Osteoblast (primary cell): ENCODE data around the gene RPS14. TPM values are rescaled to one million over a fixed set of nuclear protein-coding genes. Genes with fewer than 3 reads are reported as not detected.
A peak's percentile ranks its signal among the peaks of the same experiment; 100 is the strongest.

Source experiments
- DNase-seq: peaks from one replicate; pipeline ENCODE4 v3.0.0; 2011; ENCODE audit warnings: low spot score, mixed read lengths; ENCODE audit not compliant: insufficient read length; ENCODE audit errors: missing footprints
- H2AFZ ChIP-seq: 2 replicates; pipeline ENCODE4 v1.6.0; 2011; ENCODE audit warnings: mild to moderate bottlenecking, low read length
- H3K27ac ChIP-seq: 2 replicates; pipeline ENCODE4 v1.5.1; 2011; ENCODE audit warnings: mild to moderate bottlenecking, low read depth, low read length, moderate library complexity
- H3K27me3 ChIP-seq: 2 replicates; pipeline ENCODE4 v1.6.0; 2012; ENCODE audit warnings: mild to moderate bottlenecking, control low read depth, inconsistent platforms, low read length, moderate library complexity; ENCODE audit not compliant: insufficient read depth
- H3K36me3 ChIP-seq: 2 replicates; pipeline ENCODE4 v1.5.1; 2011; ENCODE audit warnings: mild to moderate bottlenecking, low read length, control low read depth, moderate library complexity; ENCODE audit not compliant: insufficient read depth
- H3K4me1 ChIP-seq: 2 replicates; pipeline ENCODE4 v1.5.1; 2011; ENCODE audit warnings: mild to moderate bottlenecking, low read length, control low read depth, moderate library complexity; ENCODE audit not compliant: insufficient read depth
- H3K4me2 ChIP-seq: 2 replicates; pipeline ENCODE4 v1.6.0; 2011; ENCODE audit warnings: mild to moderate bottlenecking, low read length; ENCODE audit not compliant: insufficient read depth
- H3K4me3 ChIP-seq: fragments of 200-600 bp; sonication (generic); 3 replicates; pipeline ENCODE4 v1.5.1; 2012; ENCODE audit warnings: mild to moderate bottlenecking, low read length, inconsistent platforms; ENCODE audit not compliant: insufficient read depth
- H3K79me2 ChIP-seq: 2 replicates; pipeline ENCODE4 v1.6.0; 2012; ENCODE audit warnings: mild to moderate bottlenecking, low read length, control low read depth, inconsistent platforms; ENCODE audit not compliant: insufficient read depth
- H3K9me3 ChIP-seq: 2 replicates; pipeline ENCODE4 v1.5.1; 2011; ENCODE audit warnings: low read depth, low read length, control low read depth
- H4K20me1 ChIP-seq: 2 replicates; pipeline ENCODE4 v1.6.0; 2012; ENCODE audit warnings: mild to moderate bottlenecking, low read length, control low read depth; ENCODE audit not compliant: insufficient read depth
- total RNA-seq: library from RNA; depleted of rRNA; stranded (reverse); fragments of >200 nt; gene quantifications from 2 replicates; pipeline ENCODE4 v1.2.3, GENCODE V29; 2012
- TF ChIP-seq, protein P1 (sequence below): IDR thresholded peaks from 2 replicates; pipeline ENCODE4 v1.5.1; 2011; ENCODE audit warnings: mild to moderate bottlenecking, low read depth, low read length, moderate library complexity; ENCODE audit errors: extremely low read depth

The RPS14 gene
- total RNA-seq, 1 donor, result 1,720 TPM

DNA sequence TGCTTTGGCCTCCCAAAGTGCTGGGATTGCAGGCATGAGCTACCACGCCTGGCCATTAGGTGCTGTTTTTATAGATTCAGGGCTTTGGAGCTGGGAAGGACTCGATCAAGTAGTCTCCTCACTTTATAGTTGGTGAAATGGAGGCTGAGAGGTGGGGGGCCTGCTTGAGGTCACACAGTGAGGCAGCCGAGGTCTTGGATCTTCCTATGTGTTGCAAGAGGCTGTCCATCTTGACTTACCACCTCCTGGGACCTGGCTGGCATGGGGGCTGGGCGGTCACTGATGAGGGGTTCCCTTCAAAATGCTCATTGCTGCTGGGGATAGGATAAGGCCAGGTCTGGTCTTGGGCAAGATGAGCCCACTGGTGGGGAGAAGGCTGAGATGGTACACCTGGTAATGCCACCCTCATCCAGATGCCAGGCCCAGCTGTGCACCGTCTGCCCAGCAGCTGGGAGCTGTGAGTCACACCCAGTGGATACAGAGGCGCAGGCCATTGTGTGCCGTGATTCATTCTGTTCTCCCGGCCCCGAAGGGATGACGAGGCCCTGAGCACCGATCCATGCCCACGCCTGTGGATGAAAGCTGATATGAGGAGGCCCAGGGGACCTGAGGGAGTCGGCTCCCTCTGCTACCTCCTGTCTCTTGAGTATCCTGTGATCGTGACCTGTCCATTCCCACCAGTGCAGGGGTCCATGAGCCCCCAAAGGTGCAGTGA, 47.9 kb upstream of the RPS14 start:
- Histone ChIP-seq H3K9me3 (no peaks in the 10 kb centered on the region), H3K4me1 (peaks cover 71% of the 10 kb centered on the region)

DNA sequence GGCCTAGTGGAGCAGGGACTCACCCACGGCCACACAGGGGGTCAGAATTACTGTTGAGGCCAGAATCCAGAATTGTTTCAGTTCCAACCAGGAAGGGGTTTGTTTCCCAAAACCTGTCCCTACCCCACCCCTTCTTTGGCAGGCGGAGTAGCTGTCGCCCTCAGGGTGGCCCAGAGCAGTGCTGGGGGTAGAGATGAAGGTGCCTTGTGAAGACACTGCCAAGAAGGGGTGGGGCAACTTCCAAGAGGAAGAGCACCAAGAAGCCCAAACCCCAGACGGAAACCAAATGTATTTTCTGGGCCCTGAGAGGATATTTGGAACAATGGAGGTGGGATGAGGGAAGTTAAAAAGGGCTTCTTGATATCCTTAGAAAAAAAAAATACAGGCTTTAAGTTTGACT, 47.0 kb upstream of the RPS14 start:
- Histone ChIP-seq H3K4me3 (no peak overlapping the region), H3K79me2 (peaks cover 91% of the 10 kb centered on the region), H3K27ac (peak overlapping the region; percentile 94), H3K9me3 (no peaks in the 10 kb centered on the region), H3K4me1 (peaks cover 75% of the 10 kb centered on the region), H3K36me3 (peaks cover 54% of the 10 kb centered on the region), H4K20me1 (peaks cover 48% of the 10 kb centered on the region), H3K4me2 (no peak overlapping the region), H2AFZ (no peak overlapping the region), H3K27me3 (no peaks in the 10 kb centered on the region)
- TF ChIP-seq, protein P1, sequence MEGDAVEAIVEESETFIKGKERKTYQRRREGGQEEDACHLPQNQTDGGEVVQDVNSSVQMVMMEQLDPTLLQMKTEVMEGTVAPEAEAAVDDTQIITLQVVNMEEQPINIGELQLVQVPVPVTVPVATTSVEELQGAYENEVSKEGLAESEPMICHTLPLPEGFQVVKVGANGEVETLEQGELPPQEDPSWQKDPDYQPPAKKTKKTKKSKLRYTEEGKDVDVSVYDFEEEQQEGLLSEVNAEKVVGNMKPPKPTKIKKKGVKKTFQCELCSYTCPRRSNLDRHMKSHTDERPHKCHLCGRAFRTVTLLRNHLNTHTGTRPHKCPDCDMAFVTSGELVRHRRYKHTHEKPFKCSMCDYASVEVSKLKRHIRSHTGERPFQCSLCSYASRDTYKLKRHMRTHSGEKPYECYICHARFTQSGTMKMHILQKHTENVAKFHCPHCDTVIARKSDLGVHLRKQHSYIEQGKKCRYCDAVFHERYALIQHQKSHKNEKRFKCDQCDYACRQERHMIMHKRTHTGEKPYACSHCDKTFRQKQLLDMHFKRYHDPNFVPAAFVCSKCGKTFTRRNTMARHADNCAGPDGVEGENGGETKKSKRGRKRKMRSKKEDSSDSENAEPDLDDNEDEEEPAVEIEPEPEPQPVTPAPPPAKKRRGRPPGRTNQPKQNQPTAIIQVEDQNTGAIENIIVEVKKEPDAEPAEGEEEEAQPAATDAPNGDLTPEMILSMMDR, result no peak
- DNase-seq, result no peak

More for the DNA sequence above, 47.9 kb upstream of the RPS14 start:
- H3K4me3 ChIP-seq, result peak overlapping the region; percentile 55
- peaks cover 39% of the 10 kb centered on the region for H4K20me1 ChIP-seq
- H3K27me3 ChIP-seq, result no peaks in the 10 kb centered on the region
- H3K36me3 ChIP-seq, result peaks cover 47% of the 10 kb centered on the region
- H3K4me2 ChIP-seq, result peak overlapping the region; percentile 76
- peaks cover 91% of the 10 kb centered on the region for H3K79me2 ChIP-seq
- peak; percentile 98 for DNase-seq
- H3K27ac ChIP-seq, result peak overlapping the region; percentile 94
- TF ChIP-seq, protein P1, result no peak
- no peak overlapping the region for H2AFZ ChIP-seq

DNA sequence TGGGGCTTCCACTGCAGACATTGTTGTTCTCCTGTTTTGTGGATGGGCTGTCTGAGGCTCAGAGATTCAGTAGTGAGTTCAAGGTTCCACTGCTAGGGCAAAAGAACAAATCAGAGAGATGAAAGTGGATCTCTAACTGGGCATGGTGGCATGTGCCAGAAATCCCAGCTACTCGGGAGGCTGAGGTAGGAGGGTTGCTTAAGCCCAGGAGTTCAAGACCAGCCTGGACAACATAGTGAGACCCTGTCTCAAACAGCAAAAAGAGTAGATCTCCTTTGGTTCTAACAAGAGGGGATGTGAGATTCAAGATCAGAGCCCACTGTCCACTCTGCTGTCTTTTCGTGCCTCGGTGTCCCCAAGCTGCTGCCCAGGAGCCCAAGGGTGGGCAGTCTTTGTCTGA, 46.6 kb upstream of the RPS14 start:
- no peak for DNase-seq
- Histone ChIP-seq H4K20me1 (peaks cover 49% of the 10 kb centered on the region), H3K79me2 (peaks cover 91% of the 10 kb centered on the region), H3K27me3 (no peaks in the 10 kb centered on the region), H3K4me2 (no peak overlapping the region), H3K27ac (peak overlapping the region; percentile 94), H3K9me3 (no peaks in the 10 kb centered on the region), H3K36me3 (peaks cover 54% of the 10 kb centered on the region), H2AFZ (no peak overlapping the region), H3K4me1 (peaks cover 75% of the 10 kb centered on the region), H3K4me3 (no peak overlapping the region)
- TF ChIP-seq, protein P1, result no peak

- peak; percentile 94 for DNase-seq
- Histone ChIP-seq H4K20me1 (peaks cover 56% of the 10 kb centered on the region), H3K27ac (peak overlapping the region; percentile 91), H3K27me3 (no peaks in the 10 kb centered on the region), H2AFZ (no peak overlapping the region), H3K4me2 (no peak overlapping the region), H3K79me2 (peaks cover 91% of the 10 kb centered on the region), H3K4me3 (no peak overlapping the region), H3K4me1 (peaks cover 76% of the 10 kb centered on the region), H3K36me3 (peaks cover 38% of the 10 kb centered on the region), H3K9me3 (no peaks in the 10 kb centered on the region)
- TF ChIP-seq, protein P1, result no peak
These were observed 43.1 kb upstream of the RPS14 start for GRCh38 chr5:150492621-150493020.
